Endothelial cell of umbilical vein (primary cell): ENCODE results near the gene TTC21A.
A peak's percentile ranks its signal among the peaks of the same experiment; 100 is the strongest.

Source experiments
- POLR2A ChIP-seq: IDR thresholded peaks from 2 replicates; pipeline ENCODE4 v1.6.1; 2012; ENCODE audit warnings: low read depth, mild to moderate bottlenecking, control low read depth, low read length
- TF ChIP-seq, protein P1 (sequence below), 2 donors: IDR thresholded peaks; 1 replicate in 1 of 2; 2 replicates in 1 of 2; pipeline ENCODE4 v1.5.1; 2011; ENCODE audit warnings: low read length in 2 of 2, mild to moderate bottlenecking in 2 of 2, moderate library complexity in 2 of 2, control low read depth in 1 of 2, inconsistent platforms in 1 of 2, low read depth in 1 of 2; ENCODE audit not compliant: insufficient read depth in 1 of 2; ENCODE audit errors: extremely low read depth in 1 of 2

DNA sequence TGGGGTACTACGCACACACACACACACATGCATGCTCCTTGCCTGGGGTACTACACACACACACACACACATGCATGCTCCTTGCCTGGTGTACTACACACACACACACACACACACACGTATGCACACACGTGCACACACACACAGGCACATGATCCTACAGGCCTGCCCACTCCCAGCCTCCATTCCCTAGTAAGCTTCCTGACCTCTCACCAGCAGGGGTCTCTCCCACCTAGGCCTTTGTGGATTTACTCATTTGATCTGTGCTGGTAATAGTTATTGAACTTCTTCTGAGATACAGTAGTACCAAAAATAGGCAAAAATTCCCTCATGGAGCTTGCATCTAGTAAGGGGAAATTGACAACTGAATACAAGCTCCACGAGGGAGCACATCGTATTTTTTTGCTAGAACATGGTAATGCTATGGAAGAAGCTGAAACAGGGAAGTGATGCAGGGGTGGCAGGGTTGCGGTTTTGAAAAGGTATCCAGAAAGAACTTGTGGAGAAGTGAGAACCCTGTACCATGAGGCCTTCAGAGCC lies 19.1 kb downstream of the TTC21A start:
- TF ChIP-seq POLR2A: no peak
- TF ChIP-seq, protein P1, sequence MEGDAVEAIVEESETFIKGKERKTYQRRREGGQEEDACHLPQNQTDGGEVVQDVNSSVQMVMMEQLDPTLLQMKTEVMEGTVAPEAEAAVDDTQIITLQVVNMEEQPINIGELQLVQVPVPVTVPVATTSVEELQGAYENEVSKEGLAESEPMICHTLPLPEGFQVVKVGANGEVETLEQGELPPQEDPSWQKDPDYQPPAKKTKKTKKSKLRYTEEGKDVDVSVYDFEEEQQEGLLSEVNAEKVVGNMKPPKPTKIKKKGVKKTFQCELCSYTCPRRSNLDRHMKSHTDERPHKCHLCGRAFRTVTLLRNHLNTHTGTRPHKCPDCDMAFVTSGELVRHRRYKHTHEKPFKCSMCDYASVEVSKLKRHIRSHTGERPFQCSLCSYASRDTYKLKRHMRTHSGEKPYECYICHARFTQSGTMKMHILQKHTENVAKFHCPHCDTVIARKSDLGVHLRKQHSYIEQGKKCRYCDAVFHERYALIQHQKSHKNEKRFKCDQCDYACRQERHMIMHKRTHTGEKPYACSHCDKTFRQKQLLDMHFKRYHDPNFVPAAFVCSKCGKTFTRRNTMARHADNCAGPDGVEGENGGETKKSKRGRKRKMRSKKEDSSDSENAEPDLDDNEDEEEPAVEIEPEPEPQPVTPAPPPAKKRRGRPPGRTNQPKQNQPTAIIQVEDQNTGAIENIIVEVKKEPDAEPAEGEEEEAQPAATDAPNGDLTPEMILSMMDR (IDR thresholded peaks at IDR 0.05; ENCODE audit: extremely low read depth in 1 of 2, insufficient read depth in 1 of 2, low read depth in 1 of 2, low read length in 2 of 2): peak; percentile 53 to 76
